ENCODE results near the gene COX4I2. TPM values are rescaled to one million over a fixed set of nuclear protein-coding genes. Genes with fewer than 3 reads are reported as not detected.
A peak's percentile ranks its signal among the peaks of the same experiment; 100 is the strongest.

Gene COX4I2
- total and polyA plus RNA-seq, 5 donors from 2014 or later, result not detected

GRCh38 chr20:31689141-31689540 lies 51.4 kb downstream of the COX4I2 start:
- no peaks in the 10 kb centered on the region for H3K27me3 Mint-ChIP-seq
- H3K4me1 Mint-ChIP-seq, result peaks cover 27 to 74% (median 48%) of the 10 kb centered on the region in 4 donors
- Histone ChIP-seq H3K4me3 (ENCODE audit: low read depth, low read length) (no peak overlapping the region), H3K36me3 (ENCODE audit: control insufficient read depth, insufficient read depth, low read length) (peaks cover 12% of the 10 kb centered on the region), H3K9me3 (ENCODE audit: control insufficient read depth in 2 of 2, low read length in 2 of 2) (no peaks in the 10 kb centered on the region), H3K27me3 (ENCODE audit: control insufficient read depth, insufficient read depth, low read length) (no peaks in the 10 kb centered on the region), H3K27ac (ENCODE audit: insufficient read depth, low read length, poor library complexity, severe bottlenecking) (no peak overlapping the region), H3K4me1 (ENCODE audit: control insufficient read depth, insufficient read depth, low read length, poor library complexity, severe bottlenecking) (peaks cover 44% of the 10 kb centered on the region)
- peak overlapping the region; percentile 46 to 71 (median 60) for H3K27ac Mint-ChIP-seq
- no peaks in the 10 kb centered on the region for H3K9me3 Mint-ChIP-seq
- peaks cover 32% of the 10 kb centered on the region for H3K36me3 Mint-ChIP-seq
- ATAC-seq (ENCODE audit: low read depth in 2 of 2), result no peak
- DNase-seq, result no peak
- H3K4me3 Mint-ChIP-seq, result no peak overlapping the region

DNA sequence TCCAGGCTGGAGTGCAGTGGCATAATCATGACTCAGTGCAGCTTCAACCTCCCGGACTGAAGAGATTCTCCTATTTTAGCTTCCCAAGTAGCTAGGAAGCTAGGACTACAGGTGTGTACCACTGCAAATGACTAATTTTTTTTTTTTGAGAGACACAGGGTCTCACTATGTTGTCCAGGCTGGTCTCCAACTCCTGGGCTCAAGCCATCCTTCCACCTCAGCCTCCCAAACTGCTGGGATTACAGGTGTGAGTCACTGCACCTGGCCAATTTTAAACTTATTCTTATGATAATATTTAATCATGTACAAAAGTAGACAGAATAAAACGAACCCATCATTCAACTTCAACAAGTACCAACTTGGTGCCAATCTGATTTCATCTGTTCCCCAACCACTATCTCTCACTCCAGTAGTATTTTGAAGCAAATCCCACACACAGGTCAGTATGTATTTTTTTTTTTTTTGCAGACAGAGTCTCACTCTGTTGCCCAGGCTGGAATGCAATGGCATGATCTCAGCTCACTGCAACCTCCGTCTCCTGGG lies 52.5 kb downstream of the COX4I2 start:
- H3K36me3 Mint-ChIP-seq, result peaks cover 32% of the 10 kb centered on the region
- no peak for DNase-seq
- H3K27me3 Mint-ChIP-seq, result no peaks in the 10 kb centered on the region
- H3K9me3 ChIP-seq (ENCODE audit: control insufficient read depth in 2 of 2, low read length in 2 of 2), result no peaks in the 10 kb centered on the region
- H3K27ac Mint-ChIP-seq, result peak overlapping the region in 2 of 3 donors; percentile 32 to 75
- no peak overlapping the region for H3K27ac ChIP-seq (ENCODE audit: insufficient read depth, low read length, poor library complexity, severe bottlenecking)
- no peak overlapping the region for H3K4me3 ChIP-seq (ENCODE audit: low read depth, low read length)
- no peak for ATAC-seq (ENCODE audit: low read depth in 2 of 2)
- peaks cover 47% of the 10 kb centered on the region for H3K4me1 ChIP-seq (ENCODE audit: control insufficient read depth, insufficient read depth, low read length, poor library complexity, severe bottlenecking)
- H3K9me3 Mint-ChIP-seq, result no peaks in the 10 kb centered on the region
- H3K4me1 Mint-ChIP-seq, result peaks cover 31 to 75% (median 53%) of the 10 kb centered on the region in 4 donors
- peaks cover 9% of the 10 kb centered on the region for H3K36me3 ChIP-seq (ENCODE audit: control insufficient read depth, insufficient read depth, low read length)
- H3K27me3 ChIP-seq (ENCODE audit: control insufficient read depth, insufficient read depth, low read length), result no peaks in the 10 kb centered on the region
- H3K4me3 Mint-ChIP-seq, result peak overlapping the region in 1 of 4 donors; percentile 27

- Mint-ChIP-seq H3K36me3 (peaks cover 32% of the 10 kb centered on the region), H3K27ac (peak overlapping the region; percentile 28 to 84 (median 76)), H3K9me3 (no peaks in the 10 kb centered on the region), H3K4me3 (peak overlapping the region in 3 of 4 donors; percentile 31 to 84 (median 67)), H3K4me1 (peaks cover 17 to 70% (median 46%) of the 10 kb centered on the region in 4 donors), H3K27me3 (no peaks in the 10 kb centered on the region)
- Histone ChIP-seq H3K36me3 (ENCODE audit: control insufficient read depth, insufficient read depth, low read length) (peaks cover 19% of the 10 kb centered on the region), H3K27me3 (ENCODE audit: control insufficient read depth, insufficient read depth, low read length) (no peaks in the 10 kb centered on the region), H3K9me3 (ENCODE audit: control insufficient read depth in 2 of 2, low read length in 2 of 2) (no peaks in the 10 kb centered on the region), H3K4me1 (ENCODE audit: control insufficient read depth, insufficient read depth, low read length, poor library complexity, severe bottlenecking) (peaks cover 35% of the 10 kb centered on the region), H3K4me3 (ENCODE audit: low read depth, low read length) (peak overlapping the region; percentile 6), H3K27ac (ENCODE audit: insufficient read depth, low read length, poor library complexity, severe bottlenecking) (peak overlapping the region; percentile 48)
- ATAC-seq (ENCODE audit: low read depth in 2 of 2) (no peak), DNase-seq (no peak)
These were observed 54.0 kb downstream of the COX4I2 start for GRCh38 chr20:31691646-31692275.

GRCh38 chr20:31693402-31693801 lies 55.7 kb downstream of the COX4I2 start:
- peaks cover 12% of the 10 kb centered on the region for H3K36me3 ChIP-seq (ENCODE audit: control insufficient read depth, insufficient read depth, low read length)
- no peaks in the 10 kb centered on the region for H3K27me3 ChIP-seq (ENCODE audit: control insufficient read depth, insufficient read depth, low read length)
- no peak for DNase-seq
- H3K4me1 ChIP-seq (ENCODE audit: control insufficient read depth, insufficient read depth, low read length, poor library complexity, severe bottlenecking), result peaks cover 32% of the 10 kb centered on the region
- no peak overlapping the region for H3K4me3 ChIP-seq (ENCODE audit: low read depth, low read length)
- Mint-ChIP-seq H3K4me1 (peaks cover 13 to 70% (median 45%) of the 10 kb centered on the region in 4 donors), H3K36me3 (peaks cover 30% of the 10 kb centered on the region), H3K27me3 (no peaks in the 10 kb centered on the region), H3K27ac (peak overlapping the region in 1 of 3 donors; percentile 76), H3K4me3 (no peak overlapping the region), H3K9me3 (no peaks in the 10 kb centered on the region)
- H3K27ac ChIP-seq (ENCODE audit: insufficient read depth, low read length, poor library complexity, severe bottlenecking), result peak overlapping the region; percentile 14
- H3K9me3 ChIP-seq (ENCODE audit: control insufficient read depth in 2 of 2, low read length in 2 of 2), result no peaks in the 10 kb centered on the region
- ATAC-seq (ENCODE audit: low read depth in 2 of 2), result no peak

- H3K27me3 ChIP-seq (ENCODE audit: control insufficient read depth, insufficient read depth, low read length), result no peaks in the 10 kb centered on the region
- no peak overlapping the region for H3K4me3 ChIP-seq (ENCODE audit: low read depth, low read length)
- Mint-ChIP-seq H3K4me1 (peaks cover 13 to 71% (median 45%) of the 10 kb centered on the region in 4 donors), H3K9me3 (no peaks in the 10 kb centered on the region), H3K36me3 (peaks cover 30% of the 10 kb centered on the region), H3K27ac (peak overlapping the region; percentile 72 to 76 (median 76)), H3K27me3 (no peaks in the 10 kb centered on the region), H3K4me3 (peak overlapping the region in 2 of 4 donors; percentile 5 to 74)
- ATAC-seq (ENCODE audit: low read depth in 2 of 2) (no peak), DNase-seq (no peak)
- H3K4me1 ChIP-seq (ENCODE audit: control insufficient read depth, insufficient read depth, low read length, poor library complexity, severe bottlenecking), result peaks cover 39% of the 10 kb centered on the region
- peaks cover 10% of the 10 kb centered on the region for H3K36me3 ChIP-seq (ENCODE audit: control insufficient read depth, insufficient read depth, low read length)
- H3K9me3 ChIP-seq (ENCODE audit: control insufficient read depth in 2 of 2, low read length in 2 of 2), result no peaks in the 10 kb centered on the region
- peak overlapping the region; percentile 48 for H3K27ac ChIP-seq (ENCODE audit: insufficient read depth, low read length, poor library complexity, severe bottlenecking)
These were observed 56.4 kb downstream of the COX4I2 start for GRCh38 chr20:31693987-31694661.

Other genes starting within 250 kb of the COX4I2 start
- not detected for gene DEFB119, start 247.3 kb upstream of the COX4I2 start, total RNA-seq
- gene DEFB119, start 247.3 kb upstream of the COX4I2 start, polyA plus RNA-seq, result not detected
- not detected for gene DEFB121, start 231.7 kb upstream of the COX4I2 start, total RNA-seq
- not detected for gene DEFB121, start 231.7 kb upstream of the COX4I2 start, polyA plus RNA-seq
- not detected for gene DEFB123, start 197.3 kb upstream of the COX4I2 start, total RNA-seq
- gene DEFB123, start 197.3 kb upstream of the COX4I2 start, polyA plus RNA-seq, result not detected
- gene DEFB124, start 162.8 kb upstream of the COX4I2 start, total RNA-seq, result not detected
- not detected for gene DEFB124, start 162.8 kb upstream of the COX4I2 start, polyA plus RNA-seq
- gene REM1, start 162.6 kb upstream of the COX4I2 start, total RNA-seq, result not detected
- not detected for gene REM1, start 162.6 kb upstream of the COX4I2 start, polyA plus RNA-seq
- 111 TPM for gene HM13, start 123.5 kb upstream of the COX4I2 start, total RNA-seq
- 100 to 1,000 TPM; 119 to 142 (median 137) TPM for gene HM13, start 123.5 kb upstream of the COX4I2 start, polyA plus RNA-seq
- gene ID1, start 32.6 kb upstream of the COX4I2 start, total RNA-seq, result 9.4 TPM
- 1 to 10 TPM in 2 of 4 donors, under 1 TPM in 2; 0.71 to 2.6 (median 0.91) TPM for gene ID1, start 32.6 kb upstream of the COX4I2 start, polyA plus RNA-seq
- 38.1 TPM for gene BCL2L1, start 85.0 kb downstream of the COX4I2 start, total RNA-seq
- 10 to 100 TPM; 15.5 to 19.6 (median 17.3) TPM for gene BCL2L1, start 85.0 kb downstream of the COX4I2 start, polyA plus RNA-seq
- 5.4 TPM for gene TPX2, start 101.4 kb downstream of the COX4I2 start, total RNA-seq
- gene TPX2, start 101.4 kb downstream of the COX4I2 start, polyA plus RNA-seq, result 1 to 10 TPM; 3.1 to 6.3 (median 3.8) TPM
- not detected for gene MYLK2, start 181.4 kb downstream of the COX4I2 start, total RNA-seq
- gene MYLK2, start 181.4 kb downstream of the COX4I2 start, polyA plus RNA-seq, result not detected
- not detected for gene FOXS1, start 207.7 kb downstream of the COX4I2 start, total RNA-seq
- not detected for gene FOXS1, start 207.7 kb downstream of the COX4I2 start, polyA plus RNA-seq
- gene DUSP15, start 232.6 kb downstream of the COX4I2 start, total RNA-seq, result not detected
- gene DUSP15, start 232.6 kb downstream of the COX4I2 start, polyA plus RNA-seq, result not detected
- not detected for gene TTLL9, start 232.7 kb downstream of the COX4I2 start, total RNA-seq
- not detected for gene TTLL9, start 232.7 kb downstream of the COX4I2 start, polyA plus RNA-seq

Measured in CD4-positive, CD25-positive, alpha-beta regulatory T cell (primary cell).